Suprapubic skin (tissue), 4 donors: Measurements from ENCODE around the gene GALNT17.

Source experiments
- CTCF ChIP-seq, 2 donors: fragments of 200-600 bp in 1 of 2; fragments of 450-650 bp in 1 of 2; sonication (generic) in 1 of 2; IDR thresholded peaks; one replicate each; pipeline ENCODE4 v1.5.1; 2016 to 2019; ENCODE audit warnings: antibody characterized with exemption in 2 of 2, mild to moderate bottlenecking in 1 of 2, moderate library complexity in 1 of 2
- EP300 ChIP-seq: sonication (generic); formaldehyde crosslinking; IDR thresholded peaks from one replicate; pipeline ENCODE4 v1.6.1; 2017; ENCODE audit warnings: antibody characterized with exemption
- POLR2A ChIP-seq, 2 donors: fragments of 450-650 bp; IDR thresholded peaks; one replicate each; pipeline ENCODE4 v1.6.1; 2017; ENCODE audit warnings: antibody characterized with exemption in 2 of 2, mild to moderate bottlenecking in 2 of 2, moderate library complexity in 2 of 2
- POLR2AphosphoS5 ChIP-seq, 3 donors: sonication (generic); formaldehyde crosslinking; IDR thresholded peaks; one replicate each; pipeline ENCODE4 v1.6.1; 2017; ENCODE audit warnings: antibody characterized with exemption in 3 of 3

GRCh38 chr7:71491336-71491735 lies 359.4 kb downstream of the GALNT17 start:
- TF ChIP-seq POLR2AphosphoS5 (IDR thresholded peaks at IDR 0.05) (no peak), CTCF (IDR thresholded peaks at IDR 0.05) (no peak), POLR2A (IDR thresholded peaks at IDR 0.05) (no peak), EP300 (no peak)
